NK-92 (cell line): ENCODE results near the gene TEDC1.
A peak's percentile ranks its signal among the peaks of the same experiment; 100 is the strongest.

ENCODE experiments used
- DNase-seq: peaks from one replicate; lab custom pipeline; 2025; ENCODE audit not compliant: unreplicated experiment; lab: John Stamatoyannopoulos, UW

The TEDC1 gene

DNA sequence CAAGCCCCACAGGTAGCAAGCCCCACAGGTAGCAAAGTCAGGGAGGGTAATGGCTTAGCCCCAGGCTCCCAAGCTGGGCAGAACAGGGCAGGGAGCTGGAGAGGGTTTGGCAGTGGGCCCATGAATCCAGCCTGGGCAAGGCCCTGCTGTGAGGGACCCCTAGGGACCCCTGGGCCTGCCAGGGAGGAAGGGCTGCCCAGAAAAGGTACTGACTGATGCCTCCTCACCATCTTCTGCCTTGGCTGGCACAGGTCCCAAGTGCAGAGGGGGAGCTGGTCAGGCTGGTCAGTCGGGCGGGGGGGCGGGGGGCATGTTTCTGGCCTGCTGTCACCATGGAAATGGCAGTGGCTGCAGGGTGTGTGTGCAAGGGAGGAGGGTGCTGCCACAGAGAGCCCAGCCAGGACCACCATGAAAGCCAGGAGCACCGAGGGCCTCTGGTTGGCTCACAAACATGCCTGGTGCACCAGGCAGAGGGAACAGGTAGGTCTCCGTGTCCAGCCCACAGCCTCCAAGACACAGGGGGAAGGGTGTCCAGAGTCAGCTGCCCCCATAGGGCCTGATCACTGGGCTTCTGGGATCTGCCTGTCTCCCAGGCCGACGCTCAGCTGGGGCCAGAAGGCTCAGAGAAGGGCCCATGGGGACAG is 17.9 kb upstream of the TEDC1 start:
- no peak for DNase-seq

DNA sequence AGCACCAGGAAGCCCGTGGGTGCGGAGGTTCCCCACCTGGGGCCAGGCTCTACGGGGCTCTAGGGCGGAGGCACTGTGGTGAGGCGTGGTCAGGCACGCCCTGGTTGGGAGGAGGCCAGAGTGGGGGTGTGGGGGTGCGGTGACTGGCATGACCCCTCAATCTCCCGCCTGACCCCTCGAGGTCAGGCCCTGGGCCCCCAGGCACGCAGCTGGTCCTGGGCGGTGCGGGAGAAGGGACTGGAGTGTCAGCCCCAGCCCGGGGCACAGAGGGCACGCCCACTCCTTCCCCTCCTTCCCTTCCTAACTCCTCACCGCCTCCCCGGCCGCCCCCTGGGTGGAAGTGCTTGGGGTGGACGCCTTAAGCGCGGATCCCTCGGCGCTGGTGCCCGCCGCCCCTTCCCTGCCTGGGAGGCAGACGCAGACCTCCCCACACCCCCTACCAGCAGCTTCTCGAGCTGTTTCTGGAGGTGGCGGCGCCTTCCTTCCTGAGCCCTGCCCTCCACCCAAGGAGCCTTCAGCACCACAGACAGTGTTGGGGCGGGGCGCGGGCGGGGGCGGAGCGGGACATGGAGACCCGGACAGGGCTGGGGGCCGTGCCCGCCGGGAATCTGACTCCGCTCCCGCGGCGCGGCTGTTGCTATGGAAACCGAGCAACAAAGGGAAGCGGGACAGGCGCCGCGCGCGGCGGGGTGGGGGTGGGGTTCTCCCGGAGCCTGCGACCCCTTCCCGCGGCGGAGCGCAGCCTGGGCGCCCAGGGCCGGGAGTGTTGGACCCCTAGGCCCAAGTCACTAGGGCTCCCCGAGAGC is 17.2 kb upstream of the TEDC1 start:
- DNase-seq: no peak

GRCh38 chr14:105474483-105475268 is 16.4 kb upstream of the TEDC1 start, which contains the start of gene CRIP2:
TSS of gene CRIP2 (plus strand) at chr14:105474821. CDS start at chr14:105474863, 42 bp downstream.
- no peak for DNase-seq

GRCh38 chr14:105475269-105476096 is 15.6 kb upstream of the TEDC1 start:
- no peak for DNase-seq

DNA sequence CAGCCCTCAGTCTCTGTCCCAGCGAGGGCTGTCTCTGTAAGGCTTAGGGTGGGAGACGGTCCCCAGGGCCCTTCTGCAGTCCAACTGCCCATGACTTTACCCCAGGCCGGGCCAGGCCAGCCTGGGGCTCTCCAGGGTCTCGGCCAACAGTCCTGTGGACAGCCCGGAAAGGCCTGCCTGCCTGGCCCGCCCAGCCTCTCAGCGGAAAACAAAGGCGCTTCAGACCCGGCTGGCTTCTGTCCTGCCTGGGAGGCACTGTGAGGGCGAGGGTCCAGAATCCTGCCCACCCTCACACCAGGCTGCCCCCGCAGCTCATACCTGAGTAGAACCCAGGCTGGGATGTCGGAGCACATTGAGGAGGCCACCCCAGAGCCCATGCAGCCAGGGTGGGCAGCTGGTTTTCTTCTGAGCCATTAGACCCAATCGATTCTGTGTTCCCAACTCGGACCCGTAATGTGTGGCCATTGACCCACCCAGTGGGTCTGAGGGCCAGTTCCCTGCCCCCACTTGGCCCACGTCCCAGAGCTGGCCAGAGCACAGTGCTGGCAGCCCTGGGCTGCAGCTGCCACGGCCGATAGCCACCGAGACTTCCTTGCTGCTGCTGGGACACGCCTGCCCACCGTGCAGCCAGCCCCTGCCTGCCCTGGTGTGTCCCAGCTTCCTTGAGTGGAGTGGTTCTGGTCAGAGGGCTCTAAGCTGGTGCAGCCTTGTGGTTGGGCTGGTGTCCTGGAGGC is 14.8 kb upstream of the TEDC1 start:
- no peak for DNase-seq

- no peak for DNase-seq
Measured at GRCh38 chr14:105476831-105477659, 14.0 kb upstream of the TEDC1 start.

DNA sequence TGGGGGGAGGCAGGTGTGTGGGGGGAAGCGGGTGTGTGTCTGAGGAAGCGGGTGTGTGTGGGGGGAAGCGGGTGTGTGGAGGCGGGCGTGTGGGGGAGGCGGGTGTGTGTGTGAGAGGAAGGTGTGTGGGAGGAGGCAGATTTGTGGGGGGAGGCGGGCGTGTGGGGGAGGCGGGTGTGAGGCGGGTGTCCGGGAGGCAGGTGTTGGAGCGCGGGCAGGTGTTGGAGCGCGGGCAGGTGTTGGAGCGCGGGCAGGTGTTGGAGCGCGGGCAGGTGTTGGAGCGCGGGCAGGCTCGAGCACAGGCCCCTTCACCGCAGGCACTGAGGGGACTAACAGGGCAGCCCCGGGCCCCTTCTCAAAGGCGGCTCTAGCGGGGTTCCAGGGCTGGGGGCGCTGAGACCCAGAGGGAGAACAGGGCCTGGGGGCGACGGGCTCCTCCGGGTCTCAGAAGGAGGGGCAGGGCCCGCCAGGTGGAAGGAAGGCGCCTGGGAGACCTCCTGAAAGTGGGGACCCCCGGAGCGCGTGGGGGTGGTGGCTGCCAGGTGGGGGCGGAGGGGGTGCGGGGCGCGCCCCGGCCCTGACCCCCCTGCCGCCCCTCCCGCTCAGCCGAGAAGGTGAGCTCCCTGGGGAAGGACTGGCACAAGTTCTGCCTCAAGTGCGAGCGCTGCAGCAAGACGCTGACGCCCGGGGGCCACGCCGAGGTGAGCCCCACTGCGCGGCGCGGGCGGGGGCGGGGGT is 13.2 kb upstream of the TEDC1 start:
- no peak for DNase-seq

- DNase-seq: no peak
Measured at GRCh38 chr14:105478398-105479251, 12.4 kb upstream of the TEDC1 start.

DNA sequence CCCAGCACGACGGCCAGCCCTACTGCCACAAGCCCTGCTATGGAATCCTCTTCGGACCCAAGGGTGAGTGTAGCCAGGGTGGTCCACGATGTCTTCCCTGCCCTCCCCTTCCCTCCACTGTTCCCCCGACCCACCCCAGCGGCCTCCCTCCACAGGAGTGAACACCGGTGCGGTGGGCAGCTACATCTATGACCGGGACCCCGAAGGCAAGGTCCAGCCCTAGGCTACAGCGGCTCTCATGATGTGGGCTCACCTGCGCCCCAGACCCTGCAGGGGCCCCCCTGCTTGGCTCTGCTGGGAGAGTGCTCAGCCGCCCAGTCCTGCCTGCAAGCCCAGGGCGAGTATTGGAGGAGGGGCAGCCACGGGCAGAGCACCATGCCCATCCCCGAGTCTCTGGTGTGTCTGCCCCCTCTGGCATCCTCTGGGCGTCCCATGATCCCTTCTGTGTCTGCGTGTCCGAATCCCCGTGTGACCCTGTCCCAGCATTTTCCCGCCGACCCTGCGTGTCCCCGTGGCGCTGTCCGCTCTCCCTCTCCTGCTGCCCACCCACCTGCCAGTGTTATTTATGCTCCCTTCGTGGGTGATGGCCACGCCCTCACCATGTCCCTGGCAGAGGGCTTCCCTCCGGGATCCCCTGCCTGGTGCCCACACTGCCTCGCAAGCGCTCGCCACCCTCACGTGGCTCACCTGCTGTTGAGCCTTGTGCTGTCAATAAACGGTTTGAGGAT is 11.5 kb upstream of the TEDC1 start:
- no peak for DNase-seq

GRCh38 chr14:105480199-105480746 is 10.8 kb upstream of the TEDC1 start:
- no peak for DNase-seq

DNA sequence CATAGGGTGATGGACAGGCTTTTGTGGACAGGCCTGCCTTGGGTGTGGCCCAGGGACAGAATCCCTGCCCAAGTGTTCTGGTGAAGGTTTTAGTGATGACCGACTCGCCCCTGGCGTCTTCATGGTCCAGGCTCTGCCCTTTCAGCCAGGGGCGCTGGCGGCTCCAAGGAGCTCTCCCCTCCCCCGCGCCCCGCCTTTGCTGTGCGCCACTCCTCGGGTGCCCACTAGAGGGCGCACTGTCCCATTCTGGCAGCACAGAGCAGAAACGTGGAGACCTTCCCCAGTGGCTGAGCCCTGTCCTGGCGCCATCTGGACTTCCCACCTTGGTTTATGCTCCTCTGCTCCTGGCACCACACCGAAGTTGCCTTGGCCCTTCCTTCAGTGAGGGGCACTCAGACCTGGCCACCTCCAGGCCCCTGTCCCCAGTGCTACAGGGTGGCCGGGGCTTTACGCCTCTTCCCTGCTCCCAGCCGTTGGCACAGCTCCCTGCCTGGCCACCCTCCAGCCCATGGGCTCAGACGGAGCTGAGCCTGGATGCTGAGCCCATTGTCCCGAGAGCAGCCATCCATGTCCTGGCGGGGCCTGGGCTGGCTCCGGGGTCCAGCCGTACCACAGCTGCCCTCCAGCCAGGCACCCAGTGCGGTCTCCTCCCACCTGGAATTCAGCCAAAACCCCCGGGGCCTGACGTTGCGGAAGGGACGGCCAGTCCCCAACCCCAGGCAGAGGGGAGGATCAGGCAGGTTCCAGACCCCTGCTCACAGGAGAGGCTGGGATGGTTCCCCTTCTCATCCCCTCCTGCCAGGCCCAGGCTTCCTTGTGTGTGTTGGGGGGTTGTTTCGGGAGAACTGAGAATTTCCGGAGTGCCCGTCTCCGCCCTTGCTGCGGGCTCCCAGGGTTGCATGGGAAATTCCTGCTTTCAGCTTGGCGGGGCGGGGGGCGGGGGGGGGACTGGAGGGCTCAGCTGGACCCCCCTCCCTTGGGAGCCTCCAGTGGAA is 9.9 kb upstream of the TEDC1 start:
- DNase-seq: peak; percentile 39

DNA sequence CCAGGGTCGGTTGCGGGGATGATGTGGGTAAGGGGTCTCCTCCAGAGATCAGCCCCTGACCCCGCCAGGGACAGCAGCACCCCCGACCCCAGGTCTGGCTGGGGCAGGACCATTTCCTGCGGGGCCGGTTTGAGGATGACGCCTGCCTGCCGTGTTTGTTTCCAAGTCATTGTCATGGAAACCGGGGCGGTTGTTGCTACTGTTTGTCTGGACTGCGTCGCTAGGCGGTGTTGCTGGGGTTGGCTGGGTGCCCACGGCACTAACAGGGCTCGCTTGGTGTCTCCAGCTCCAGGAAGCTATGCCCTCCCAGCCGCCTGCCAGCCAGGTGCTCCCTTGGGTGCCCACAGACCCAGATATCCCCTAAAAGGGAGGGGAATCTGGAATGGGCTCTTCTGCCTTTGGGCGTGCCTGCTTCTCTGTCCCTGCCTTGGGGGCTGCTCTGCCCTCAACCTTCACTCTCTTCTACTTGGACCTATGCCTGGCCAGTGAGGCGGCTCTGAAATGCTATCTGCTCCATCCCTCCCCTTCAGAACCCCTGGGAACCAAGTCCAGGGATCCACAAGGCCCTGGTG is 9.1 kb upstream of the TEDC1 start:
- peak; percentile 64 for DNase-seq

DNA sequence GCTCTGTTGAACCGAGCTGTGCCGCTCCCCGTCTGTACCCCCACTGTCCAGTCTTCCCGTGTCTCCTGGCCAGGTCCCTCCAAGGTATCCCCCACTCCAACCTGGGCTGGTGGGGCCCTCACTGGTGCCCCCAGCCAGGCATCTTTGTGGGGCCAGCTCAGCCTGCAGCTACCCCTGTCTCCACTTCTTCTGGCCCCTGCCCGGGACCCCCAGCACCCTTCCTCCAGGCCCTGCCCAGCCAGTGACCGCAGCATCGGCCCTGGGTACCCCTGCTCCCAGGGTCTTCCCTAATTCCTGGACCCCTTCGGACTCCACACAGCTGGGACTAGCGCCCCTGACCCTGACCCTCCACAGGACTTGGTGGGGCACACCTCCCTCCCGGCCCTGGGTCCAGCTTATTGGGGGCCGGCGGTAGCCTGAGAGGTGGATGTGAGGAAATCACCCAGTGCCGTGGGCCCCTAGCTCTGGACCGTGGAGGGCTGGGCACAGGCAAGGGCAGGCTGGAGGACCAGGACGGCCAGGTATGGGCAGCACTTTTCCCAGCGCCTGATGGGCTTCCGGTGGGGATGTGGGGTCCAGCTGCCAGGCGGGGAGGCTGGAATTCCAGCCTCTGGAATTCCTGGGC is 8.4 kb upstream of the TEDC1 start:
- no peak for DNase-seq

DNA sequence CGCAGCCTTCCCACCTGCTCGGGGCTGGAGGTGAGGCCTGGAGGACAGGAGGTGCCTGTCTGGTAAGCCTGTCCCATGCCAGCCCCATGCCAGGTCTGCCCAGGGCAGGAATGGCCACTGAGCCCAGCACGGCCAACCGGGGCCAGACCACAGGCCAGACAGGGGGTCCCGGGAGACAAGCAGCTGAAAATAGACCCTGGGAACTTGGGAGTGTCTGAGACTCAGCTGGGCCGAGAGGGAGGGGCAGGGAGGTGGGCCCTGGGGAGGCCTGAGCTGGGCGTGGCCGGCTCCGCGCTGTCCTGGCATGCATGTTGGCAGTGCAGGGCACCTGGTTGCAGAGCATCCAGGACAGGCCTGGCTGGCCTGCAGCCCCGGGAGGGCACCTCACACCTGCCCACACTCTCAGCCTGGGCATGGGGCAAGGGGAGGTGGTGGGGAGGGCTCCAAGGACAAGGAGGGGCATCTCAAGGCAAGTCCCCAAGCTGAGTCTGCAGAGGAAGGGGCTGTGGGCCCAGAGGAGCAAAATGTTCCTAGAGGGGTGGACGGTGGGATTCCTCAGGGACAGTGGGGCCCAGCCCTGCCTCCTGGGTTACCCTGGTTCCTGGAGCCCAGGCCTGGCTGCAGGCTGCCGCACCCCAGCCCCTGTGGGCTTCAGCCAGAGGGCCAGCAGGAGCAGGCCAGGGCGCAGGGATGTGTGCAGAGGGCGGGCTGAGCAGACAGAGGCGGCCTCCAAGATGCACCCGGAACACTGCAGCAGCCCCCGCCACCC is 7.6 kb upstream of the TEDC1 start:
- no peak for DNase-seq
